ENCODE data around the gene HEMGN.

HEMGN gene

DNA sequence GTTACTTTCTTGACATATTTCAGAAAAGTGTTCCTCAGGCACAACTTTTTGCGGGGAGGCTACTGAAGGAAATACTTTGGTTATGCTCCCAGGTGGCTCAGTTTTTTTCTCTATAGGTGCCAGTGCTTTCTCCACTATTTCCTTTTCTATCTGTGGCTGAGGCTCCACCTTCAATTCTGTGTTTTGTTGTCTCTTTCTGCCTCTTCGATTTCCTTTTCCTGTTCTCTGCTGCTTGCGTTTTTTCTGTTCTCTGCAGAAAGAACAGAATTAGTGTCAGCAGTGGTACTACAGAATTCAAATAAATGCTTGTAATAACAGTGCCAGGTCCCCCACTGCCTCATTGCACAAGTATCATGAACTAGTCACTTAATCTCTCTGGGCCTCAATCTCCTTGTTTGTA lies 7.0 kb downstream of the HEMGN start:
- no peak for DNase-seq (ENCODE audit: low read depth)

DNA sequence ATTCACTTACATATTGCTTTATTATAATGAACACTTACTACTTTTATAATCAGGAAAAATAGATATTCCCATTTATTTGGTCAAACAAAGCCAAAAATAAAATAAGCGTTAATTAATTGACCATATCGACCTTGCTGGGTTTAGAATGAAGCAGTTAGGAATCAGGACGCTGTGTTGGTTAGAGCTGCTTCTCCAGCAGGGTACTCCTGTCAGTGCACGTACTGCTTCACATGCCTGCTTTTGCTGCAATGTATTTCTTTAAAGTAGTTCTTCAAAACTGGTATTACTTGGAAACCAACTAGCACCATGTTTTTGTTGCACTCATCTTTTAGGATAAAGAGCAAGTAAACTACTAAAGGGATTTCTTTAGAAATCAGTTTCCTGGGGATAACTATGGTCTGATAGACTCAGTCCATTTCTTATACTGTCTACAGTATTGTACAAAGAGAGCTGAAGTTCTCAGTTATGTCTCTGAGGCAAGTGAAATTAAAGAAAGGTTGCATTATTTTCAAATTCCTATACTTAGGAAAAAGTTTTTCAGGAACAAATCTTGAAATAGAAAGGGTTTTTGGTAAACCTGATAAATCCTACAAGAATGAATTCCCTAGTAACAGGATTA lies 8.9 kb downstream of the HEMGN start:
- no peak for DNase-seq (ENCODE audit: low read depth)

- DNase-seq (ENCODE audit: low read depth): no peak
Observed at GRCh38 chr9:97925497-97926334, 12.3 kb downstream of the HEMGN start.

DNA sequence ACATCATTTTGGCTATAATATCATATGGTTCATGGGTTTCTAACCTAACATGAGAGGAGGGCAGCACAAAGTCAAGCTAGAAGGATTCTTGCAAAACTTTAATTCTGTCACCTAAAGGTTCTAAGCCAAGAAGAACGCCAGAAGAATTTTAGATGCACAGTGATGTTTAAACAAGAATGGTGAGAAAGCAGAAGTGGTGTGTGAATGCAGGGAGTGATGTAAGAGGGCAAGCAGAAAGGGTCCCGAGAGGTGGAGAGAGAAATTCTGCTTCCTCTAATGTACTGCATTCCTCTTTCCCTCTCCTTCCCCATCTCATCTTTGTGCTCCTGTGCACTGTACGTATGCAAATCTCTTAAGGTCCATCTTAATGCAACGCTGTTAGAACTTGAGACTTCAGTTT lies 13.6 kb downstream of the HEMGN start:
- DNase-seq (ENCODE audit: low read depth): no peak

GRCh38 chr9:97923529-97924108 lies 14.4 kb downstream of the HEMGN start:
- peak; percentile 54 for DNase-seq (ENCODE audit: low read depth)

GRCh38 chr9:97921959-97922724 lies 15.8 kb downstream of the HEMGN start, which contains the start of gene TRMO:
Gene TRMO (minus strand): TSS chr9:97922500. CDS start chr9:97922493, 7 bp downstream.
- DNase-seq (ENCODE audit: low read depth): peak; percentile 97

DNA sequence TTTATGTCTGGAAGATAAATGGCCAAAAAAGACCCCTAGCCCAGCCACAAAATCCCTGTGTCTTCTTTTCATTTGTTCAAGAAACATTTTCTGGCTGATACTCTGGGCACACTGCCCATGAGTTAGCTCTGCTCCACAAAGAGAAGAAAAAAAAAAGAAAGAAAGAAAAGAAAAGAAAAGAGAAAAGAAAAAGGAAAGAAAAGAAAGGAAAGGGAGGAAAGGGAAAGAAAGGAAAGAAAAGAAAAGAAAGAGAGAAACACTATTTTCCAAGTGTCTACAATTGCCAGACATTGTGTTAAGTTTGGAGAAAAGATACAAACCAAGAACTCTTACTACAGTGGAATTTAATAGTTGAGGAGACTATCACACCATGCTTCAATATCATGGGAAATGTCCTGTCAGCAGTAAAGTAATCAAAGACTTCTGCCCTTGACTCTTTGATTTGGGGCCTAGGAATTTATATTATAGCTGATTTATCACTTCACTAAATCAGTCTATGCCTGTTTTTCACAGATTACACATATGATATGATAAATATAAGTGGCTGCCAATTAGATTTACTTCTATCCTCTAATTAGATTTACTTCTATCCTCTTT lies 18.7 kb downstream of the HEMGN start:
- DNase-seq (ENCODE audit: low read depth): no peak

DNA sequence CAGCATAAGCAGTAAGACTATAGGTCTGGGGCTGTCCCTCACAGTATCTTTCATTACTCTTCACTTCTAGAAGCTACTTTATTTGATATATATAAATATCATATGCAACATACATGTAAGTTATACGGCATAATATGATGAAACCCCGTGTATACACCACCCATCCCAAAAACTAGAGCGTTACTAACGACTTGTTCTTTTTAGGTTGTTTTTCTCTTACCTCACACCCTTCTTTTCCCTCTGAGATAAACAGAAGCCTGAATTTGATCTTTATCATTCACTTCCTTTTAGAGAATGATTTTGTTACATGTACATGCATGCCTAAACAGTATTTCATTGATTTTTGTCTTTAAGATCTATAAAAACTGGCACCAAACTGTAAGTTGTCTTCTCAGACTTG lies 19.4 kb downstream of the HEMGN start:
- DNase-seq (ENCODE audit: low read depth): no peak

DNA sequence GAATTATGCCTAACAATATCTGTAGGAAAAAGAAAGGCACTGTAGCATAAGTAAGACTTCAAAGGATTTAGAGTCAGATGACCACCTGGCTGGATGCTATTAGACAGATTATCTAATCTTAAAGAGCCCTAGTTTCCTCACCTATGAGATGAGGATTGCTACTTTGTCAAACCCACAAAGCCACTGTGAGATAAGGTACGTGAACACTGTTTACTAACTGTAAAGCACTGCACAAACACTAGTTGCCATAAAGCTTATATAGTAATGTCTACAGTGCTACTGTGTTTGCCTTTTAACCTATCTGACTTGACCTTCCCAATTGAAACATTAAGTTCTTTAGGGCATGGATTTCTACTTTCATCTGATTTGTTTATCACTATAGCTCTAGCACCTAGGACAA lies 26.0 kb downstream of the HEMGN start:
- DNase-seq (ENCODE audit: low read depth): no peak

DNA sequence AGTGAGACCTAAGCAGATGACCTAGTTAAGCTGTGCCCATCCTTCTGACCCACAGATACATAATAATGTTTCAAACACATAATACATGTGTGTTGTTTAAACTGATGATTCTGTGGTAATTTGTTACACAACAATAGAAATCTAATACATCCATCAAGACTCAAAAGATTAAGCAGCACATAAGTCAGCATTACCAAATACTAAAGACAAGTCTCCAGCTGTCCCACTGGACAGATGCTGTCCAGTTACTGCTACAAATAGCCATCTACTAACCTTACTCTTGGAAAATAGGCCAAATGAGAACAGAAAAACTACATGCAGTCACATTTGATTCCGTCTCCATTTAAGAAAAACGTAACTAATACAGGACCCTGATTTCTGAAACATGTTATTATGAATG lies 26.4 kb downstream of the HEMGN start:
- no peak for DNase-seq (ENCODE audit: low read depth)

DNA sequence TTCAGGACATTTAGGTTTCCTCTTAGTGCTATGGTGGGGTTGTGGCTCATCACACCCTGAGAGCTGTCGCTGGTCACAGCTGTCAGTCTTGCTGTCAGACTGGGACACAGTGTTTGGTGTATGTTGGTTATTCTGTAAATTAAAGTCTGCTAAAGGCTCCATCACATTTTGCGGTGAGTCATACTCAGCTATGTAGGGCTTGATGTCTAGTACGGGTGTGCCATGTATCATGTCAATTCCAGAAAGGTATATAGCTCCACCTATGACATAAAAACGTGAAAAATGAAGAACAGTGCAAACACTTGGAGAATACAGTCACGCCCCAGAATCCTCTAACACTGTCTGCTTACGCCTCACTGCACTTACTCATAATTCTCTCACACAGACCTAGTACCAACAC lies 27.6 kb downstream of the HEMGN start:
- DNase-seq (ENCODE audit: low read depth): no peak

GRCh38 chr9:97908705-97909104 lies 29.3 kb downstream of the HEMGN start:
- no peak for DNase-seq (ENCODE audit: low read depth)

GRCh38 chr9:97907632-97908031 lies 30.3 kb downstream of the HEMGN start:
- no peak for DNase-seq (ENCODE audit: low read depth)

GRCh38 chr9:97907046-97907445 lies 30.9 kb downstream of the HEMGN start:
- DNase-seq (ENCODE audit: low read depth): no peak

- DNase-seq (ENCODE audit: low read depth): no peak
Observed at GRCh38 chr9:97906236-97906831, 31.6 kb downstream of the HEMGN start.

DNA sequence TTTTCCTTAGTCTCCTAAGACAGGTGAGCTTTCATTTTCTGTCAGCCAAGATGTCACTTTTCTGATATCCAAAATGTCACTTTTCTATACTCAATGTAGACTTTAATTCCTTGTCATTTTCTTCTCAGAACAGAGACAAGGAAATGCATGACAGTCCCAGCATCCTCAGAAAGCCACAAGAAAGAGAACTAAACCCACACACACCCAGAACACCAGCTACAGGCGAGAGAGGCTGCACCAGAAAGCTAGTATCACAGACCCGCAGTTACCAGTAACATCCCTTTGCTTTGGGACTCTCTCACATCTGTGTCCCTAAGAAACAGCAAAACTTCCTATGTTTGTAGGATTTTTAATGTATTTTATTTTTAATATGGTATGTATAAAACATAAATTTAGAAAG lies 32.7 kb downstream of the HEMGN start:
- DNase-seq (ENCODE audit: low read depth): no peak

DNA sequence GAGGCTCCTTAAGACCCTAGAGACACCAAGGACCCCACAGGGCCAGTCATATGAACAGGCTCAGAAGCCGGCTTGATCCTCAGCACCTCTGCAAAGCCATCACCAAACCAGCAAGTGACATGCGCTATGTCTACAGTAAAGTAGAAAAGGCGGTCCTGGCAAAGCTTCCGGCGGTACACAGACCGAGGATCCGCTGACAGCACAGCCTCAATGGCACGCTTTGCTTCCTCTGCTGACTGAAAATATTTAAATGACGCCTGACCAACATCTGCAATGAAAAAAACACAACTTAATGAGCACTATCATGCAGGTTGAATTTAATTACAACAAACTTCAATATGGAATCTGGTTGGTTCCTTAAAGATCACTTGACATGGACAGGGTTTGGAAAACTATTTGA lies 33.2 kb downstream of the HEMGN start:
- DNase-seq (ENCODE audit: low read depth): peak; percentile 32

DNA sequence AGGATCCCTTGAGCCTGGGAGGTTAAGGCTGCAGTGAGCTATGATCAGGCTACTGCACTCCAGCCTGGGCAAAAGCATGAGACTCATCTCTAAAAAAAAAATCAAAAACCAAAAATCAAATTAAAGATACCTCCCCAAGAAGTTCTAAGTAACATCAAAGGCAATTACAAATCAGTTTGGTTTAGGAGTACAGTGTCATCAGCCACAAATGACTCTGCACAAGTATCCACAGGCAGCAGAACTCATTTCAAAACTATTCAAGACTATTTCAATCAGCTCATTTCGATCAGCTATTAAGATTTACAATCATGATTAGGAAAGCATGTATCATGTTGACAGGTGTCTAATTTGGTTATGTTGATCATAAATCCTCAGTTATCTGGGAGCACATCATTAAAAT lies 34.8 kb downstream of the HEMGN start:
- DNase-seq (ENCODE audit: low read depth): no peak

GRCh38 chr9:97900738-97901565 lies 37.0 kb downstream of the HEMGN start:
- DNase-seq (ENCODE audit: low read depth): no peak

- DNase-seq (ENCODE audit: low read depth): no peak
Observed at GRCh38 chr9:97900103-97900737, 37.8 kb downstream of the HEMGN start.
